Smooth muscle cell of the brain vasculature (primary cell): ENCODE measurements around the gene H2BK1.

Source experiments
- DNase-seq: peaks from one replicate; pipeline ENCODE4 v3.0.0-alpha.2; 2012; ENCODE audit warnings: low read depth, low spot score

The H2BK1 gene

DNA sequence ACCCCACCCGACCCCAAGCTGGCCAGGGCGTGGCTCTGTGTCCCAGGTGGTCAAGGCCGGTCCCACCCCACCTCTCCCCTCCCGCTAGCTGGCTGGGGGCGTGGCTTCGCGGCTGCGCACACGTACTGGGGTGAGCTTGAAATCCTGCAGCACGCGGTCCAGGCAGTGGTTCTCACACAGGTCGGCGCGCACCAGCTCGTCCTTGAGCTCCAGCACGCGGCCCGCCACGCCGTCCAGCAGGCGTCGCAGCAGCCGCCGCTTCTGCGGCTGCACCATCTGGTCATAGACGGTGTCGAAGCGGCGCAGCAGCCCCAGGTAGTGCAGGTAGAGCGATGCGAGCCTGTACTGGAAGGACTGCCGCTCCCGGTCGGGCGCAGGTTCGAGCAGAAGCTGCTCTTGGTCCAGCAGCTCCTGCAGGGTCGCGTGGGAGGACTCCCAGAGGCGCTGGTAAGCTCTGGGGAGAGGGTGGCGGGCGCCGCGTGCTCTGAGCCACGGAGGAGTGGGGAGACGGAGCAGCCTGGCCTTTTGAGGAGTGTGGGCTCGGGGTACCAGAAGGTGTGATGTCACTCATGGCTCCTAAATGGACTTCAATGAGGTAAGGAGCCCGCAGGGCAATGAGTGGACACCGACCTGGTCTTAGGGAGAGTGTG is 5.8 kb downstream of the H2BK1 start:
- DNase-seq, result no peak

DNA sequence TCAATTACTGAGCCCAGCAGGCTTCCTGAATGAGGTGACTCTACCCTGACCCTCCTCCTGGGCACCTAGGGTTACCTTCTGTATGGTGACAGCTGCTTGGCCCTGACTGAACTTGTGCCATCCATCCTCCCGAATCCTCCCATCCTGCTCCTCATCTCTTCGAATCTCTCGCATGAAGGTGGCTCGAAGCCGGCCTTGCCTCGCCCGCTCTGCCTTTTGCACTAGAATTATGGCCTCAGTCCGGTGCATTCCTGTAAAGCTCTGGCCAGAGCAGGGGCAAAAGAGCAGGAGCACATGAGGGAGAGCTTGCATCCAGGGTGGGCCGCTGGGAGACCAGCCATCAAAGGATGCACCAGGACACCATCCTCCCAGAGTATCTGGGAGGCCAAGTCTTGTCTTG is 7.5 kb downstream of the H2BK1 start:
- DNase-seq, result no peak

GRCh38 chr7:151201751-151202150 is 8.5 kb downstream of the H2BK1 start:
- no peak for DNase-seq

- DNase-seq, result no peak
Observed at GRCh38 chr7:151201344-151201743, 8.9 kb downstream of the H2BK1 start.

GRCh38 chr7:151198945-151199848 is 11.1 kb downstream of the H2BK1 start:
- no peak for DNase-seq

GRCh38 chr7:151197932-151198331 is 12.4 kb downstream of the H2BK1 start:
- DNase-seq, result no peak

- no peak for DNase-seq
Observed at GRCh38 chr7:151195616-151196450, 14.5 kb downstream of the H2BK1 start.

GRCh38 chr7:151194188-151194587 is 16.1 kb downstream of the H2BK1 start:
- DNase-seq, result no peak

DNA sequence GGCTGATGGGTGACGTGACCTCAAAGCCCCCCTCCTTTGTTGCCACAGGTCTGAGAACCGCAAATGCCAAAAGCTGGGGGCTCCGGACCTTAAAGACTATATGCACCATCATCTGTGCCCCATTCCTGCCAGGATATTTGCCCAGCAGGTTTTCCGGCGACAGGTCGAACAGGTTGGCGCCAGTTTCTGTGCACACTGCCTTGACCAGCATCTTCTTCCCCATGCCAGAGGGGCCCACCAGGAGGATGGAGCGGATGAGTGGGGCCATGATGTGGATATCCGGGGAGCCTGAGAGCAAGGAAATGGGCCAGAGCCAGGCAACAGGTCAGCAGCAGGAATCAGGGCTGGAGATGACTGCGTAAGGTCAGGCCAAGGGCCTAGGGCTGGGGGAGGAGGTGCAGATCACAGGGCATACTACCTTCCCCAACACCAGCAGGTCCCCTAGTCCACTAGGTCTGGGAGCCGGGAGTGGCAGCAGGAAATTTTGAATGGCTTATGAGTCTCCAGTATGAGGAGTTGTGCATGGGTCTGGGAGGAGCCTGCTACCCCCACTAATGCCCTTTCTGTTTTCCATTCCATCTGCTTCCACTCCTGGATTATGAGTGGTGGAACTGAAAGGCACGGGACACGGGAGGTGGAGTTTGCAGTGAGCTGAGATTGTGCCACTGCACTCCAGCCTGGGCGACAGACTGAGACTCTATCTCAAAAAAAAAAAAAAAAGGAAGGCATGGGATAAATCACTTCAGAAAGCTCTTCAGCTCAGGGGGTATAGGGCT is 16.9 kb downstream of the H2BK1 start:
- no peak for DNase-seq

GRCh38 chr7:151192002-151192539 is 18.2 kb downstream of the H2BK1 start:
- DNase-seq, result no peak

DNA sequence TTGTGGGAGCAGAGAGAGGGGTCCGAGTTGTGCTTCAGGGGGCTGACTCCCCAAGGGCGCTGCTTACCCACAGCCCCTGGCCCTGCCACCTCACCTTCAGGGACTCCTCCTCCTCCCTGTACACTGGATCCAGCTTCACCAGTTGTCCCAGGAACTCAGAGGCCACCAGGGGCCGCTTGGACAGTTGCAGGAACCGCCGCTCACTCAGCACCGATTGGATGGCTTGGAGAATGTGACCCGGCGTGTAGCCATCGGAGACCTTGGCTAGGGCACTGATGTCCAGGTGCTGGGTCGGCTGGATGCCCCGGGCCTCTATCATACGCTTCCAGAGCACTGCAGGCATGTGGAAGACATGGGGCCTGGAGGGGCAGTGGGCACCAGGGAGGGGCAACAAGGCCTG is 18.7 kb downstream of the H2BK1 start:
- no peak for DNase-seq

DNA sequence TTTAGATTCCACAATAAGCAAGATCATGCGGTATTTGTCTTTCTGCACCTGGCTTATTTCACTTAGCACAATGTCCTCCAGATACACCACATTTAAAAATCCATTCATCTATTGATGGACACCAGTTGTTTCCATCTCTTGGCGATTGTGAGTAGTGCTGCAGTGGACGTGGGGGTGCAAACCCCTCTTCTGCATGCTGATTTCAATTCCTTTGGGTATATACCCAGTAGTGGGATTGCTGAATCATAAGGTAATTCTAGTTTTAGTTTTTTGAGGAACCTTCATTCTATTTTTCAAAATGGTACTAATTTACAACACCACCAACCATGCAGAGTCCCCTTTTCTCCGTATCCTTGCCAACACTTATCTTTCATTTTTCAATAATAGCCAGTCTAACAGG is 21.2 kb downstream of the H2BK1 start:
- DNase-seq, result no peak

GRCh38 chr7:151188252-151188542 is 22.1 kb downstream of the H2BK1 start:
- no peak for DNase-seq

DNA sequence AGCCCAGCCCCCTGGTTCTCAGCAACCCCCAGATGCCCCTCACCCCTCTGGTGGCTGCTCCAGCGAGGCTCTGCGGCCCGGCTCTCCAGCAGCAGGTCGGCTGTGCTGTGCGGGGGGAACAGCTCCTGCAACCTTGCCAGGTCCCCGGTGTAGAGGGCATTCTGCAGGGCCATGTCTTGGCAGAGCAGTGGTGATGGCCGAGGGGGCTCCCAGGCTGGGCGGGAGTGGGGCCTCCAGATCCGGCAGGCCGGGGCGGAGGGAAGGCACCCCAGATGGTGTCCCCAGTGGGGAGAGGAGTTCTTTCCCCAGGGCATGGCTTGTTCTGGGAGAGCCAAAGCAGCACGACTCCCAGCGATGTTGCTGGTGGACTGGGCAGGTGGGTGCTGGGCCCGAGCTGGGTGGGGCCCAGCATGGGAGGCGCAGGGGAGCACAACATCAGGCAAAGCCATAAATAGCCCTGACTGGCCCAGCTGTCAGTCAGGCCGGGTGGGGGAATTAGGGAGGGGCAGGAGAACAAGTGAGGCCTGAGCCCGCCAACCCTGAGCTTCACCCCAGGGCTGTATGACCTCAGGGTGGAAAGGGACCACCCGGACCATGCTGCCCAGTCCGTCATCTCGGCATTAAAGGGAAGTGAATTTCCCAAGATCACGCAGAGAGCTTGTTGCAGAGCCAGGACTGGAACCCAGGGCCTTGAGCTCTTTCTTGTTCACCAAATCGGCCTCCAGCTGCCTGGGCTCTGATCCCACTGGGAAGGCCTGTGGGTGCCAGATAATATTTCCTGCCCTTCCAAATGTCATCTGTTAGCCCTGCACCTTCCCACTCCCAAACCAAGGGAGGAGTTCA is 22.7 kb downstream of the H2BK1 start:
- DNase-seq, result no peak

DNA sequence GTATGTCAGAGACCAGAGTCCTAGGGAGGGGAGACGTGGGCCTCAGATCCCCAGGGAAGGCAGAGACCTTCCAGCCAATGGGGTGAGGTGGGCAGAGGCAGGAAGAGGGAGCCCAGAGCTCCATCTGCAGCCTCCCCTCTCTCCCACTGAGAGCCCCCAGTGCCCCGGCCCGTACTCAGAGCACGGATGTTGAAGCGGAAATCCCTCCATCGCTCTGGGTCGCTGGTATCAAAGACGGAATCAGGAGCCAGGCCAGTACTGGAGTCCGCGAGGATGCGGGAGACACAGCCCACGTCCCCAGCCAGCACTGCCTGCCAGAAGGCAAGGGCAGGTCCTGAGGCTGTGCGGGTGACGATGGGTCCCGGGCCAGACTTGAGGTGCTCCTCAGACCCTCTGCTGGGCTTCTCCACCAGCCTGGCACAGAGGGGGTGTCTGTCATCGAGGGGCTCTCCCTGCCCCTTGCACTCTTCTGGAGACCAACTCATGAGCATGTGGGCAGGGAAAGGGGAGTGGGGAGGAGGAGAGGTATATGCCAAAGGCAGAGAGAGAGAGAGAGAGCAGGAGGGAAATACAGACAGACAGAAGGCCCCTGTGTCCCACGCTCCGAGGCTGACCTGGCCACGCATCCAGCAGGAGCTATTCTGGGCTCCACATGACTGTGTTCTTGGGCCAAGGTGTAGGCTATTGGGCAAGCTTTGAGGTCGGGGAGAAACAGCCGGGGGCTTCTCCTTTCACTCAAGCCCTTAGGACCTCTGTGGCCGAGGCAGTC is 23.5 kb downstream of the H2BK1 start, which contains the start of gene ASB10:
Gene ASB10 (minus strand): TSS at position 611 of the 769 bp plus-strand sequence. CDS start 120 bp downstream, at position 491.
- no peak for DNase-seq

DNA sequence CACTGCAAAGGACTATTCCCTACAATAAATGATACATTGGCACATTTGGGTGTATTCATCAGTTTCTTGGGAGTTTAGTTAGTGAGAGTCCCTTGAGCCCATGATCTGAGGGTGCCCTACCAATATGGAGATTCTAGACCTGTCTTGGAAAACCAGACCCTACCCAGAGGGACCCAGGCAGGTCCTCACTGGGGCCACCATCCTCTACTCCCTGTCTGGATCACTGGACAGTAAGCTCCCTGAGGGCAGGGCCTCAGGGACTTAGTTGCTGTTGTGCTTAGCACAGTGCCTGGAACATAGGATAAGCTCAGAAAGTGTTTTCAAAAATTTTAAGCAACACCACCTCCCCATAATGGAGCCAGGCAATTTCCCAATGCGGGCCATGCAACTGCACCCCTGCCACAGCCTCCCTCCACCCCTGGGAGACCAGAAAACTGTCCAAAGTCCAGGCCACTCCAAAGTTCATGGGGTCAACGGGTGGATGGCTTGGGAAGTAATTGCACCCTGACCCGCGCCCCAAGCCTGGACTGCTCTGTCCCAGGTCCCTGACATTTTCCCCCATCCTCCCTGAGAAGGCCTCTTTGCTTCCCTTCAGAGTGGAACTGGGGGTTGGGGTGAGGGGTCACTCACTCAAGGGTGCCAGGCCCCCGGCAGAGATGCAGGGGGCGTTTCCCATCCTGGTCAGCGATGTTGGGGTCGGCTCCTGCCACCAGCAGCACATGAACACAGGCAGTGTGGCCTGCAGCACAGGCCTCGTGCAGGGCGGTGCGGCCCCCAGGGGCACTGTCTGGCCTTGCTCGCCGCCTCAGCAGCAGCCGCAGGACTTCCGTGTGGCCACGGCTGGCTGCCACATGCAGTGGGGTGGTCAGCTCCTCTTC is 24.3 kb downstream of the H2BK1 start:
- no peak for DNase-seq

GRCh38 chr7:151181011-151181431 is 29.3 kb downstream of the H2BK1 start:
- DNase-seq, result no peak

- DNase-seq, result no peak
Observed at GRCh38 chr7:151179946-151180345, 30.3 kb downstream of the H2BK1 start.
